H9 (cell line): Measurements from ENCODE around the gene TBR1. TPM values are rescaled to one million over a fixed set of nuclear protein-coding genes. Genes with fewer than 3 reads are reported as not detected.
A peak's percentile ranks its signal among the peaks of the same experiment; 100 is the strongest.

Experiments used
- DNase-seq: peaks from one replicate; pipeline ENCODE4 v3.0.0-alpha.2; 2017
- H2AFZ ChIP-seq: one replicate; pipeline ENCODE4 v1.6.1; 2013; ENCODE audit warnings: mild to moderate bottlenecking, low read length, control low read depth, moderate library complexity
- H2AK5ac ChIP-seq: 2 replicates; pipeline ENCODE4 v1.6.1; 2013; ENCODE audit warnings: low read length, control low read depth, mixed read lengths; ENCODE audit not compliant: insufficient read length
- H2BK120ac ChIP-seq: one replicate; pipeline ENCODE4 v1.6.1; 2013; ENCODE audit warnings: low read depth, mild to moderate bottlenecking, low read length, control low read depth, inconsistent platforms; ENCODE audit not compliant: poor library complexity, severe bottlenecking
- H2BK12ac ChIP-seq: 2 replicates; pipeline ENCODE4 v1.6.1; 2013; ENCODE audit warnings: low read length, control low read depth, mixed read lengths, low read depth; ENCODE audit not compliant: insufficient read length
- H2BK15ac ChIP-seq: 2 replicates; pipeline ENCODE4 v1.6.1; 2013; ENCODE audit warnings: low read depth, low read length, control low read depth
- H2BK20ac ChIP-seq: one replicate; pipeline ENCODE4 v1.6.1; 2013; ENCODE audit warnings: low read depth, mild to moderate bottlenecking, low read length, control low read depth, inconsistent platforms; ENCODE audit not compliant: poor library complexity, severe bottlenecking
- H2BK5ac ChIP-seq: 2 replicates; pipeline ENCODE4 v1.6.1; 2013; ENCODE audit warnings: low read length, control low read depth, mixed read lengths; ENCODE audit not compliant: insufficient read length
- H3K14ac ChIP-seq: 2 replicates; pipeline ENCODE4 v1.6.1; 2013; ENCODE audit warnings: low read length, control low read depth; ENCODE audit not compliant: insufficient read depth
- H3K18ac ChIP-seq: 2 replicates; pipeline ENCODE4 v1.6.1; 2013; ENCODE audit warnings: low read depth, mild to moderate bottlenecking, mixed read lengths, low read length, control low read depth; ENCODE audit not compliant: insufficient read length
- H3K23ac ChIP-seq: 2 replicates; pipeline ENCODE4 v1.6.1; 2013; ENCODE audit warnings: low read length, control low read depth, mixed read lengths, low read depth; ENCODE audit not compliant: insufficient read length
- H3K23me2 ChIP-seq: 2 replicates; pipeline ENCODE4 v1.6.1; 2013; ENCODE audit warnings: low read depth, mild to moderate bottlenecking, mixed read lengths, low read length, control low read depth; ENCODE audit not compliant: insufficient read length, poor library complexity, severe bottlenecking
- H3K27ac ChIP-seq: 2 replicates; pipeline ENCODE4 v1.5.1; 2013; ENCODE audit warnings: low read length, control low read depth, mixed read lengths, low read depth; ENCODE audit not compliant: insufficient read length
- H3K27me3 ChIP-seq: 2 replicates; pipeline ENCODE4 v1.6.1; 2013; ENCODE audit warnings: low read length, control low read depth, inconsistent platforms; ENCODE audit not compliant: insufficient read depth
- H3K4ac ChIP-seq: 2 replicates; pipeline ENCODE4 v1.6.1; 2013; ENCODE audit warnings: low read depth, mild to moderate bottlenecking, control low read depth, inconsistent platforms, low read length, moderate library complexity
- H3K4me1 ChIP-seq: 2 replicates; pipeline ENCODE4 v1.6.1; 2013; ENCODE audit warnings: low read length, control low read depth, inconsistent platforms; ENCODE audit not compliant: insufficient read depth
- H3K4me2 ChIP-seq: 2 replicates; pipeline ENCODE4 v1.6.1; 2013; ENCODE audit warnings: low read length, control low read depth, mixed read lengths; ENCODE audit not compliant: insufficient read length, insufficient read depth
- H3K56ac ChIP-seq: 2 replicates; pipeline ENCODE4 v1.6.1; 2013; ENCODE audit warnings: low read depth, mild to moderate bottlenecking, mixed read lengths, low read length, control low read depth; ENCODE audit not compliant: insufficient read length
- H3K79me1 ChIP-seq: 2 replicates; pipeline ENCODE4 v1.6.1; 2013; ENCODE audit warnings: low read depth, mild to moderate bottlenecking, moderate library complexity, low read length, control low read depth, inconsistent platforms; ENCODE audit not compliant: insufficient read depth, poor library complexity, severe bottlenecking
- H3K79me2 ChIP-seq: 2 replicates; pipeline ENCODE4 v1.6.1; 2013; ENCODE audit warnings: low read length, control low read depth, inconsistent platforms; ENCODE audit not compliant: insufficient read depth
- H3K9ac ChIP-seq: 2 replicates; pipeline ENCODE4 v1.6.1; 2013; ENCODE audit warnings: low read length, control low read depth, mixed read lengths; ENCODE audit not compliant: insufficient read length; ENCODE audit errors: extremely low read depth
- H3K9me3 ChIP-seq: one replicate; pipeline ENCODE4 v1.6.1; 2013; ENCODE audit warnings: low read depth, low read length, inconsistent platforms; ENCODE audit not compliant: control insufficient read depth
- H3T11ph ChIP-seq: one replicate; pipeline ENCODE4 v1.6.1; 2013; ENCODE audit warnings: mild to moderate bottlenecking, low read length, control low read depth, inconsistent platforms
- H4K20me1 ChIP-seq: one replicate; pipeline ENCODE4 v1.6.1; 2013; ENCODE audit not compliant: control insufficient read depth, insufficient read length, insufficient read depth
- H4K5ac ChIP-seq: 2 replicates; pipeline ENCODE4 v1.6.1; 2013; ENCODE audit warnings: low read depth, mild to moderate bottlenecking, mixed read lengths, low read length, control low read depth; ENCODE audit not compliant: insufficient read length
- H4K8ac ChIP-seq: replicated peaks from 2 replicates; pipeline ENCODE4 v1.6.1; 2013; ENCODE audit warnings: low read length, control low read depth, mixed read lengths, low read depth; ENCODE audit not compliant: insufficient read length
- H4K91ac ChIP-seq: 2 replicates; pipeline ENCODE4 v1.6.1; 2013; ENCODE audit warnings: low read depth, mild to moderate bottlenecking, moderate library complexity, mixed read lengths, low read length, control low read depth; ENCODE audit not compliant: insufficient read length
- H3K27ac Mint-ChIP-seq, 3 experiments: 2 replicates in 2 of 3; 3 replicates in 1 of 3; pipeline ENCODE4 v1.8.0; 2020 to 2021; ENCODE audit warnings: mixed read lengths in 3 of 3, mild to moderate bottlenecking in 1 of 3, moderate library complexity in 1 of 3
- H3K27me3 Mint-ChIP-seq: 2 replicates; pipeline ENCODE4 v1.8.0; 2021; ENCODE audit warnings: low read depth, mild to moderate bottlenecking, moderate library complexity, mixed read lengths
- H3K36me3 Mint-ChIP-seq, 3 experiments: 2 replicates in 2 of 3; 3 replicates in 1 of 3; pipeline ENCODE4 v1.8.0; 2020 to 2021; ENCODE audit warnings: low read depth in 3 of 3, mixed read lengths in 3 of 3; ENCODE audit not compliant: insufficient read depth in 1 of 3
- H3K4me1 Mint-ChIP-seq, 2 experiments: 2 replicates each; pipeline ENCODE4 v1.8.0; 2020; ENCODE audit warnings: mixed read lengths in 2 of 2
- H3K4me3 Mint-ChIP-seq, 2 experiments: 2 replicates in 1 of 2; 3 replicates in 1 of 2; pipeline ENCODE4 v1.8.0; 2020 to 2021; ENCODE audit warnings: mild to moderate bottlenecking in 2 of 2, mixed read lengths in 2 of 2, moderate library complexity in 1 of 2
- H3K9me3 Mint-ChIP-seq, 2 experiments: 2 replicates in 1 of 2; 3 replicates in 1 of 2; pipeline ENCODE4 v1.8.0; 2020; ENCODE audit warnings: mild to moderate bottlenecking in 2 of 2, mixed read lengths in 2 of 2, moderate library complexity in 1 of 2
- CTCF ChIP-seq: fragments of 200-600 bp; sonication (generic); conservative IDR thresholded peaks from 3 replicates; pipeline ENCODE4 v1.8.0; 2021; ENCODE audit warnings: antibody characterized with exemption, mild to moderate bottlenecking
- WGBS: extraction: QIAGEN DNeasy Blood & Tissue Kit; methylation state at CpG from one replicate; pipeline ENCODE4 v1.1.7; 2013; ENCODE audit warnings: missing lambda C conversion rate, low lambda C conversion rate, mixed read lengths; ENCODE audit not compliant: insufficient read length; ENCODE audit errors: extremely low coverage; 5-methylcytosine and 5-hydroxymethylcytosine counted together
- total RNA-seq: library from RNA; stranded (reverse); gene quantifications from 2 replicates; pipeline ENCODE4 v1.2.1, GENCODE V29; 2021

The TBR1 gene
- total RNA-seq, 1 experiment from 2014 or later, result 0.24 TPM

GRCh38 chr2:161424394-161424769 is 8.3 kb downstream of the TBR1 start:
- Histone ChIP-seq H2AFZ (no peak overlapping the region), H3K27ac (no peak overlapping the region), H2BK120ac (no peak overlapping the region), H4K91ac (no peak overlapping the region), H3K9ac (no peak overlapping the region), H2BK15ac (no peak overlapping the region), H3K27me3 (peaks cover 95% of the 10 kb centered on the region), H2BK5ac (no peak overlapping the region), H3K4me1 (no peaks in the 10 kb centered on the region), H3K4ac (no peak overlapping the region), H3K14ac (no peak overlapping the region), H4K20me1 (no peaks in the 10 kb centered on the region), H3T11ph (no peak overlapping the region), H4K8ac (no peak overlapping the region), H2BK12ac (no peak overlapping the region), H3K56ac (no peak overlapping the region), H4K5ac (no peak overlapping the region), H3K79me2 (no peaks in the 10 kb centered on the region), H3K18ac (no peak overlapping the region), H2AK5ac (no peak overlapping the region), H3K9me3 (no peaks in the 10 kb centered on the region), H3K23ac (no peak overlapping the region), H3K79me1 (no peaks in the 10 kb centered on the region), H3K23me2 (peaks cover 19% of the 10 kb centered on the region), H2BK20ac (no peak overlapping the region), H3K4me2 (peak overlapping the region; percentile 65)
- no CpG with 5 or more reads among the region's 9 CpGs for WGBS
- DNase-seq, result peak; percentile 31
- Mint-ChIP-seq H3K9me3 (peaks cover under 1 to 6% of the 10 kb centered on the region in 2 experiments; a peak in 3 of 5 replicates), H3K27ac (no peak overlapping the region), H3K4me1 (peaks cover 21 to 38% of the 10 kb centered on the region in 2 experiments), H3K36me3 (no peaks in the 10 kb centered on the region; a peak in 1 of 7 replicates), H3K27me3 (peaks cover 97% of the 10 kb centered on the region), H3K4me3 (peak overlapping the region; percentile 63 to 82)
- TF ChIP-seq CTCF, result no peak
